H9 (cell line): ENCODE data around the gene TEAD2. TPM values are rescaled to one million over a fixed set of nuclear protein-coding genes. Genes with fewer than 3 reads are reported as not detected.
A peak's percentile ranks its signal among the peaks of the same experiment; 100 is the strongest.

Experiments used
- DNase-seq: peaks from one replicate; pipeline ENCODE4 v3.0.0-alpha.2; 2017
- H2AFZ ChIP-seq: one replicate; pipeline ENCODE4 v1.6.1; 2013; ENCODE audit warnings: mild to moderate bottlenecking, low read length, control low read depth, moderate library complexity
- H2AK5ac ChIP-seq: 2 replicates; pipeline ENCODE4 v1.6.1; 2013; ENCODE audit warnings: low read length, control low read depth, mixed read lengths; ENCODE audit not compliant: insufficient read length
- H2BK120ac ChIP-seq: one replicate; pipeline ENCODE4 v1.6.1; 2013; ENCODE audit warnings: low read depth, mild to moderate bottlenecking, low read length, control low read depth, inconsistent platforms; ENCODE audit not compliant: poor library complexity, severe bottlenecking
- H2BK12ac ChIP-seq: 2 replicates; pipeline ENCODE4 v1.6.1; 2013; ENCODE audit warnings: low read length, control low read depth, mixed read lengths, low read depth; ENCODE audit not compliant: insufficient read length
- H2BK15ac ChIP-seq: 2 replicates; pipeline ENCODE4 v1.6.1; 2013; ENCODE audit warnings: low read depth, low read length, control low read depth
- H2BK20ac ChIP-seq: one replicate; pipeline ENCODE4 v1.6.1; 2013; ENCODE audit warnings: low read depth, mild to moderate bottlenecking, low read length, control low read depth, inconsistent platforms; ENCODE audit not compliant: poor library complexity, severe bottlenecking
- H2BK5ac ChIP-seq: 2 replicates; pipeline ENCODE4 v1.6.1; 2013; ENCODE audit warnings: low read length, control low read depth, mixed read lengths; ENCODE audit not compliant: insufficient read length
- H3K14ac ChIP-seq: 2 replicates; pipeline ENCODE4 v1.6.1; 2013; ENCODE audit warnings: low read length, control low read depth; ENCODE audit not compliant: insufficient read depth
- H3K18ac ChIP-seq: 2 replicates; pipeline ENCODE4 v1.6.1; 2013; ENCODE audit warnings: low read depth, mild to moderate bottlenecking, mixed read lengths, low read length, control low read depth; ENCODE audit not compliant: insufficient read length
- H3K23ac ChIP-seq: 2 replicates; pipeline ENCODE4 v1.6.1; 2013; ENCODE audit warnings: low read length, control low read depth, mixed read lengths, low read depth; ENCODE audit not compliant: insufficient read length
- H3K23me2 ChIP-seq: 2 replicates; pipeline ENCODE4 v1.6.1; 2013; ENCODE audit warnings: low read depth, mild to moderate bottlenecking, mixed read lengths, low read length, control low read depth; ENCODE audit not compliant: insufficient read length, poor library complexity, severe bottlenecking
- H3K27ac ChIP-seq: 2 replicates; pipeline ENCODE4 v1.5.1; 2013; ENCODE audit warnings: low read length, control low read depth, mixed read lengths, low read depth; ENCODE audit not compliant: insufficient read length
- H3K27me3 ChIP-seq: 2 replicates; pipeline ENCODE4 v1.6.1; 2013; ENCODE audit warnings: low read length, control low read depth, inconsistent platforms; ENCODE audit not compliant: insufficient read depth
- H3K4ac ChIP-seq: 2 replicates; pipeline ENCODE4 v1.6.1; 2013; ENCODE audit warnings: low read depth, mild to moderate bottlenecking, control low read depth, inconsistent platforms, low read length, moderate library complexity
- H3K4me1 ChIP-seq: 2 replicates; pipeline ENCODE4 v1.6.1; 2013; ENCODE audit warnings: low read length, control low read depth, inconsistent platforms; ENCODE audit not compliant: insufficient read depth
- H3K4me2 ChIP-seq: 2 replicates; pipeline ENCODE4 v1.6.1; 2013; ENCODE audit warnings: low read length, control low read depth, mixed read lengths; ENCODE audit not compliant: insufficient read length, insufficient read depth
- H3K56ac ChIP-seq: 2 replicates; pipeline ENCODE4 v1.6.1; 2013; ENCODE audit warnings: low read depth, mild to moderate bottlenecking, mixed read lengths, low read length, control low read depth; ENCODE audit not compliant: insufficient read length
- H3K79me1 ChIP-seq: 2 replicates; pipeline ENCODE4 v1.6.1; 2013; ENCODE audit warnings: low read depth, mild to moderate bottlenecking, moderate library complexity, low read length, control low read depth, inconsistent platforms; ENCODE audit not compliant: insufficient read depth, poor library complexity, severe bottlenecking
- H3K79me2 ChIP-seq: 2 replicates; pipeline ENCODE4 v1.6.1; 2013; ENCODE audit warnings: low read length, control low read depth, inconsistent platforms; ENCODE audit not compliant: insufficient read depth
- H3K9ac ChIP-seq: 2 replicates; pipeline ENCODE4 v1.6.1; 2013; ENCODE audit warnings: low read length, control low read depth, mixed read lengths; ENCODE audit not compliant: insufficient read length; ENCODE audit errors: extremely low read depth
- H3K9me3 ChIP-seq: one replicate; pipeline ENCODE4 v1.6.1; 2013; ENCODE audit warnings: low read depth, low read length, inconsistent platforms; ENCODE audit not compliant: control insufficient read depth
- H3T11ph ChIP-seq: one replicate; pipeline ENCODE4 v1.6.1; 2013; ENCODE audit warnings: mild to moderate bottlenecking, low read length, control low read depth, inconsistent platforms
- H4K20me1 ChIP-seq: one replicate; pipeline ENCODE4 v1.6.1; 2013; ENCODE audit not compliant: control insufficient read depth, insufficient read length, insufficient read depth
- H4K5ac ChIP-seq: 2 replicates; pipeline ENCODE4 v1.6.1; 2013; ENCODE audit warnings: low read depth, mild to moderate bottlenecking, mixed read lengths, low read length, control low read depth; ENCODE audit not compliant: insufficient read length
- H4K8ac ChIP-seq: replicated peaks from 2 replicates; pipeline ENCODE4 v1.6.1; 2013; ENCODE audit warnings: low read length, control low read depth, mixed read lengths, low read depth; ENCODE audit not compliant: insufficient read length
- H4K91ac ChIP-seq: 2 replicates; pipeline ENCODE4 v1.6.1; 2013; ENCODE audit warnings: low read depth, mild to moderate bottlenecking, moderate library complexity, mixed read lengths, low read length, control low read depth; ENCODE audit not compliant: insufficient read length
- H3K27ac Mint-ChIP-seq, 3 experiments: 2 replicates in 2 of 3; 3 replicates in 1 of 3; pipeline ENCODE4 v1.8.0; 2020 to 2021; ENCODE audit warnings: mixed read lengths in 3 of 3, mild to moderate bottlenecking in 1 of 3, moderate library complexity in 1 of 3
- H3K27me3 Mint-ChIP-seq: 2 replicates; pipeline ENCODE4 v1.8.0; 2021; ENCODE audit warnings: low read depth, mild to moderate bottlenecking, moderate library complexity, mixed read lengths
- H3K36me3 Mint-ChIP-seq, 3 experiments: 2 replicates in 2 of 3; 3 replicates in 1 of 3; pipeline ENCODE4 v1.8.0; 2020 to 2021; ENCODE audit warnings: low read depth in 3 of 3, mixed read lengths in 3 of 3; ENCODE audit not compliant: insufficient read depth in 1 of 3
- H3K4me1 Mint-ChIP-seq, 2 experiments: 2 replicates each; pipeline ENCODE4 v1.8.0; 2020; ENCODE audit warnings: mixed read lengths in 2 of 2
- H3K4me3 Mint-ChIP-seq, 2 experiments: 2 replicates in 1 of 2; 3 replicates in 1 of 2; pipeline ENCODE4 v1.8.0; 2020 to 2021; ENCODE audit warnings: mild to moderate bottlenecking in 2 of 2, mixed read lengths in 2 of 2, moderate library complexity in 1 of 2
- H3K9me3 Mint-ChIP-seq, 2 experiments: 2 replicates in 1 of 2; 3 replicates in 1 of 2; pipeline ENCODE4 v1.8.0; 2020; ENCODE audit warnings: mild to moderate bottlenecking in 2 of 2, mixed read lengths in 2 of 2, moderate library complexity in 1 of 2
- WGBS: extraction: QIAGEN DNeasy Blood & Tissue Kit; methylation state at CpG from one replicate; pipeline ENCODE4 v1.1.7; 2013; ENCODE audit warnings: missing lambda C conversion rate, low lambda C conversion rate, mixed read lengths; ENCODE audit not compliant: insufficient read length; ENCODE audit errors: extremely low coverage; 5-methylcytosine and 5-hydroxymethylcytosine counted together
- total RNA-seq: library from RNA; stranded (reverse); gene quantifications from 2 replicates; pipeline ENCODE4 v1.2.1, GENCODE V29; 2021
- TF ChIP-seq, protein P1 (sequence below): fragments of 200-600 bp; sonication (generic); conservative IDR thresholded peaks from 3 replicates; pipeline ENCODE4 v1.8.0; 2021; ENCODE audit warnings: antibody characterized with exemption, mild to moderate bottlenecking

The TEAD2 gene
- total RNA-seq, 1 experiment from 2014 or later = 126 TPM

GRCh38 chr19:49403404-49404187 is 41.4 kb upstream of the TEAD2 start:
- TF ChIP-seq, protein P1, sequence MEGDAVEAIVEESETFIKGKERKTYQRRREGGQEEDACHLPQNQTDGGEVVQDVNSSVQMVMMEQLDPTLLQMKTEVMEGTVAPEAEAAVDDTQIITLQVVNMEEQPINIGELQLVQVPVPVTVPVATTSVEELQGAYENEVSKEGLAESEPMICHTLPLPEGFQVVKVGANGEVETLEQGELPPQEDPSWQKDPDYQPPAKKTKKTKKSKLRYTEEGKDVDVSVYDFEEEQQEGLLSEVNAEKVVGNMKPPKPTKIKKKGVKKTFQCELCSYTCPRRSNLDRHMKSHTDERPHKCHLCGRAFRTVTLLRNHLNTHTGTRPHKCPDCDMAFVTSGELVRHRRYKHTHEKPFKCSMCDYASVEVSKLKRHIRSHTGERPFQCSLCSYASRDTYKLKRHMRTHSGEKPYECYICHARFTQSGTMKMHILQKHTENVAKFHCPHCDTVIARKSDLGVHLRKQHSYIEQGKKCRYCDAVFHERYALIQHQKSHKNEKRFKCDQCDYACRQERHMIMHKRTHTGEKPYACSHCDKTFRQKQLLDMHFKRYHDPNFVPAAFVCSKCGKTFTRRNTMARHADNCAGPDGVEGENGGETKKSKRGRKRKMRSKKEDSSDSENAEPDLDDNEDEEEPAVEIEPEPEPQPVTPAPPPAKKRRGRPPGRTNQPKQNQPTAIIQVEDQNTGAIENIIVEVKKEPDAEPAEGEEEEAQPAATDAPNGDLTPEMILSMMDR = no peak
- Histone ChIP-seq H3K27ac (peak overlapping the region; percentile 91), H2BK5ac (peak overlapping the region; percentile 9), H2AFZ (no peak overlapping the region), H3K79me2 (no peaks in the 10 kb centered on the region), H4K91ac (no peak overlapping the region), H4K8ac (no peak overlapping the region), H3K27me3 (no peaks in the 10 kb centered on the region), H3K4me2 (peak overlapping the region; percentile 48), H3K23ac (no peak overlapping the region), H4K20me1 (peaks cover 2% of the 10 kb centered on the region), H2BK12ac (peak overlapping the region; percentile 58), H3K18ac (peak overlapping the region; percentile 55), H3K4ac (no peak overlapping the region), H3K14ac (peak overlapping the region; percentile 87), H2BK15ac (0 out of 2 replicates have a peak overlapping the region, but pooled peaks have one; percentile 40), H3T11ph (no peak overlapping the region), H2BK20ac (no peak overlapping the region), H3K56ac (no peak overlapping the region), H3K23me2 (no peaks in the 10 kb centered on the region), H3K4me1 (peaks cover 9% of the 10 kb centered on the region; the same call in 1 of the 2 replicates), H3K9ac (peak overlapping the region; percentile 21), H3K79me1 (no peaks in the 10 kb centered on the region), H2BK120ac (no peak overlapping the region), H2AK5ac (no peak overlapping the region), H3K9me3 (no peaks in the 10 kb centered on the region), H4K5ac (no peak overlapping the region)
- peak overlapping the region; percentile 32 to 71 for H3K4me3 Mint-ChIP-seq
- H3K36me3 Mint-ChIP-seq = no peaks in the 10 kb centered on the region
- H3K27ac Mint-ChIP-seq = peak overlapping the region; percentile 97 to 98 (median 98)
- peak; percentile 96 for DNase-seq
- WGBS = no CpG with 5 or more reads among the region's 7 CpGs
- H3K27me3 Mint-ChIP-seq = peaks cover 1% of the 10 kb centered on the region; the same call in 1 of the 2 replicates
- H3K4me1 Mint-ChIP-seq = peaks cover 42 to 44% of the 10 kb centered on the region in 2 experiments
- no peaks in the 10 kb centered on the region for H3K9me3 Mint-ChIP-seq
